ENCODE results near the gene SEL1L3.

- TF ChIP-seq CTCF (IDR thresholded peaks at IDR 0.05): no peak
- no peak for TF ChIP-seq POLR2A (IDR thresholded peaks at IDR 0.05)
Measured at GRCh38 chr4:25771672-25772071, 91.1 kb downstream of the SEL1L3 start.
